Measurements from ENCODE around the gene TM4SF20. TPM values are rescaled to one million over a fixed set of nuclear protein-coding genes. Genes with fewer than 3 reads are reported as not detected.

The TM4SF20 gene
- total and polyA plus RNA-seq, 3 experiments from 2014 or later, result not detected

- Mint-ChIP-seq H3K27me3 (peaks cover 8 to 9% of the 10 kb centered on the region in 2 donors), H3K4me3 (no peak overlapping the region), H3K9me3 (no peaks in the 10 kb centered on the region), H3K4me1 (peaks cover 5 to 11% (median 10%) of the 10 kb centered on the region in 3 donors), H3K36me3 (no peaks in the 10 kb centered on the region), H3K27ac (no peak overlapping the region)
- CTCF ChIA-PET, result no interaction called here
- no peak overlapping the region for H3K4me3 ChIP-seq (ENCODE audit: low read length)
- H3K27me3 ChIP-seq (ENCODE audit: insufficient read depth, low read length, poor library complexity, severe bottlenecking), result no peaks in the 10 kb centered on the region
- POLR2A ChIA-PET, result no interaction called here
- peak in 1 of 5 donors; percentile 75 for DNase-seq
- no peaks in the 10 kb centered on the region for H3K9me3 ChIP-seq (ENCODE audit: low read length)
- H3K27ac ChIP-seq (ENCODE audit: low read depth, low read length), result no peak overlapping the region
- peaks cover 7% of the 10 kb centered on the region for H3K4me1 ChIP-seq (ENCODE audit: insufficient read depth, low read length)
- H3K36me3 ChIP-seq (ENCODE audit: insufficient read depth, low read length), result no peaks in the 10 kb centered on the region
Observed at GRCh38 chr2:227404585-227405271, 25.6 kb upstream of the TM4SF20 start.

- Mint-ChIP-seq H3K9me3 (no peaks in the 10 kb centered on the region), H3K27ac (no peak overlapping the region), H3K4me3 (no peak overlapping the region), H3K36me3 (no peaks in the 10 kb centered on the region), H3K27me3 (peaks cover 8 to 9% of the 10 kb centered on the region in 2 donors), H3K4me1 (peaks cover 5 to 13% (median 10%) of the 10 kb centered on the region in 3 donors)
- CTCF ChIA-PET, result no interaction called here
- Histone ChIP-seq H3K4me3 (ENCODE audit: low read length) (no peak overlapping the region), H3K27me3 (ENCODE audit: insufficient read depth, low read length, poor library complexity, severe bottlenecking) (no peaks in the 10 kb centered on the region), H3K27ac (ENCODE audit: low read depth, low read length) (no peak overlapping the region), H3K36me3 (ENCODE audit: insufficient read depth, low read length) (no peaks in the 10 kb centered on the region), H3K9me3 (ENCODE audit: low read length) (no peaks in the 10 kb centered on the region), H3K4me1 (ENCODE audit: insufficient read depth, low read length) (peaks cover 7% of the 10 kb centered on the region)
- POLR2A ChIA-PET, result no interaction called here
- no peak for DNase-seq
Observed at GRCh38 chr2:227402959-227403358, 23.9 kb upstream of the TM4SF20 start.

GRCh38 chr2:227402321-227402720 lies 23.2 kb upstream of the TM4SF20 start:
- ChIA-PET POLR2A (no interaction called here), CTCF (no interaction called here)
- no peaks in the 10 kb centered on the region for H3K36me3 Mint-ChIP-seq
- H3K4me1 Mint-ChIP-seq, result peaks cover 5 to 19% (median 10%) of the 10 kb centered on the region in 3 donors
- peak overlapping the region in 1 of 8 donors; percentile 26 for H3K27ac Mint-ChIP-seq
- Histone ChIP-seq H3K27me3 (ENCODE audit: insufficient read depth, low read length, poor library complexity, severe bottlenecking) (no peaks in the 10 kb centered on the region), H3K9me3 (ENCODE audit: low read length) (no peaks in the 10 kb centered on the region), H3K4me3 (ENCODE audit: low read length) (no peak overlapping the region), H3K36me3 (ENCODE audit: insufficient read depth, low read length) (no peaks in the 10 kb centered on the region), H3K4me1 (ENCODE audit: insufficient read depth, low read length) (peaks cover 7% of the 10 kb centered on the region), H3K27ac (ENCODE audit: low read depth, low read length) (no peak overlapping the region)
- peaks cover 8 to 9% of the 10 kb centered on the region in 2 donors for H3K27me3 Mint-ChIP-seq
- no peak for DNase-seq
- H3K9me3 Mint-ChIP-seq, result no peaks in the 10 kb centered on the region
- no peak overlapping the region for H3K4me3 Mint-ChIP-seq

- POLR2A ChIA-PET, result no interaction called here
- Histone ChIP-seq H3K36me3 (ENCODE audit: insufficient read depth, low read length) (no peaks in the 10 kb centered on the region), H3K27ac (ENCODE audit: low read depth, low read length) (no peak overlapping the region)
Observed at GRCh38 chr2:227401550-227401949, 22.4 kb upstream of the TM4SF20 start.

GRCh38 chr2:227398684-227399670 lies 19.9 kb upstream of the TM4SF20 start:
- POLR2A ChIA-PET, result interaction anchor here (0.6 kb wide), 1 partner anchor 13 kb away, joined by 3 read pairs; no protein-coding TSS in a partner anchor
- no peaks in the 10 kb centered on the region for H3K36me3 ChIP-seq (ENCODE audit: insufficient read depth, low read length)
- H3K9me3 ChIP-seq (ENCODE audit: low read length), result no peaks in the 10 kb centered on the region
- no peaks in the 10 kb centered on the region for H3K27me3 ChIP-seq (ENCODE audit: insufficient read depth, low read length, poor library complexity, severe bottlenecking)
- no peak overlapping the region for H3K27ac ChIP-seq (ENCODE audit: low read depth, low read length)
- CTCF ChIA-PET, result no interaction called here
- Mint-ChIP-seq H3K27ac (peak overlapping the region in 1 of 8 donors; percentile 30), H3K36me3 (no peaks in the 10 kb centered on the region), H3K4me3 (no peak overlapping the region), H3K4me1 (peaks cover 0 to 8% (median 0%) of the 10 kb centered on the region in 3 donors), H3K9me3 (no peaks in the 10 kb centered on the region), H3K27me3 (peaks cover 8 to 11% of the 10 kb centered on the region in 2 donors)
- H3K4me1 ChIP-seq (ENCODE audit: insufficient read depth, low read length), result no peaks in the 10 kb centered on the region
- no peak for DNase-seq
- no peak overlapping the region for H3K4me3 ChIP-seq (ENCODE audit: low read length)

More at GRCh38 chr2:227401550-227401949, 22.4 kb upstream of the TM4SF20 start:
- H3K27me3 ChIP-seq (ENCODE audit: insufficient read depth, low read length, poor library complexity, severe bottlenecking), result no peaks in the 10 kb centered on the region
- peaks cover 8 to 11% of the 10 kb centered on the region in 2 donors for H3K27me3 Mint-ChIP-seq
- peaks cover 5 to 16% (median 10%) of the 10 kb centered on the region in 3 donors for H3K4me1 Mint-ChIP-seq
- CTCF ChIA-PET, result no interaction called here
- no peak for DNase-seq
- peak overlapping the region in 1 of 8 donors; percentile 15 for H3K27ac Mint-ChIP-seq
- H3K4me1 ChIP-seq (ENCODE audit: insufficient read depth, low read length), result peaks cover 7% of the 10 kb centered on the region
- no peak overlapping the region for H3K4me3 ChIP-seq (ENCODE audit: low read length)
- H3K4me3 Mint-ChIP-seq, result no peak overlapping the region
- H3K9me3 Mint-ChIP-seq, result no peaks in the 10 kb centered on the region
- H3K36me3 Mint-ChIP-seq, result no peaks in the 10 kb centered on the region
- no peaks in the 10 kb centered on the region for H3K9me3 ChIP-seq (ENCODE audit: low read length)

GRCh38 chr2:227397562-227397961 lies 18.5 kb upstream of the TM4SF20 start:
- H3K4me3 ChIP-seq (ENCODE audit: low read length), result no peak overlapping the region
- H3K9me3 ChIP-seq (ENCODE audit: low read length), result no peaks in the 10 kb centered on the region
- H3K36me3 Mint-ChIP-seq, result no peaks in the 10 kb centered on the region
- H3K27ac Mint-ChIP-seq, result no peak overlapping the region
- peaks cover 8 to 9% of the 10 kb centered on the region in 2 donors for H3K27me3 Mint-ChIP-seq
- H3K4me1 ChIP-seq (ENCODE audit: insufficient read depth, low read length), result no peaks in the 10 kb centered on the region
- no peak overlapping the region for H3K27ac ChIP-seq (ENCODE audit: low read depth, low read length)
- H3K36me3 ChIP-seq (ENCODE audit: insufficient read depth, low read length), result no peaks in the 10 kb centered on the region
- POLR2A ChIA-PET, result no interaction called here
- no peak for DNase-seq
- H3K27me3 ChIP-seq (ENCODE audit: insufficient read depth, low read length, poor library complexity, severe bottlenecking), result no peaks in the 10 kb centered on the region
- CTCF ChIA-PET, result interaction anchor here (0.7 kb wide), 1 partner anchor 15 kb away, joined by 3 read pairs; no protein-coding TSS in a partner anchor
- H3K4me3 Mint-ChIP-seq, result no peak overlapping the region
- H3K4me1 Mint-ChIP-seq, result peaks cover 0 to 8% (median 0%) of the 10 kb centered on the region in 3 donors
- no peaks in the 10 kb centered on the region for H3K9me3 Mint-ChIP-seq

GRCh38 chr2:227395556-227395955 lies 16.4 kb upstream of the TM4SF20 start:
- no peak for DNase-seq
- CTCF ChIA-PET, result no interaction called here
- Mint-ChIP-seq H3K9me3 (no peaks in the 10 kb centered on the region), H3K4me1 (peaks cover 0 to 8% (median 0%) of the 10 kb centered on the region in 3 donors), H3K36me3 (no peaks in the 10 kb centered on the region), H3K27me3 (peaks cover 3 to 5% of the 10 kb centered on the region in 2 donors), H3K4me3 (no peak overlapping the region), H3K27ac (no peak overlapping the region)
- no peaks in the 10 kb centered on the region for H3K27me3 ChIP-seq (ENCODE audit: insufficient read depth, low read length, poor library complexity, severe bottlenecking)
- H3K4me1 ChIP-seq (ENCODE audit: insufficient read depth, low read length), result no peaks in the 10 kb centered on the region
- no peaks in the 10 kb centered on the region for H3K9me3 ChIP-seq (ENCODE audit: low read length)
- POLR2A ChIA-PET, result no interaction called here
- no peak overlapping the region for H3K4me3 ChIP-seq (ENCODE audit: low read length)
- no peak overlapping the region for H3K27ac ChIP-seq (ENCODE audit: low read depth, low read length)
- H3K36me3 ChIP-seq (ENCODE audit: insufficient read depth, low read length), result no peaks in the 10 kb centered on the region

GRCh38 chr2:227394401-227394800 lies 15.3 kb upstream of the TM4SF20 start:
- Mint-ChIP-seq H3K4me3 (no peak overlapping the region), H3K36me3 (no peaks in the 10 kb centered on the region), H3K4me1 (peaks cover 0 to 8% (median 0%) of the 10 kb centered on the region in 3 donors), H3K27ac (peak overlapping the region in 1 of 8 donors; percentile 58), H3K9me3 (no peaks in the 10 kb centered on the region), H3K27me3 (peaks cover 0 to 9% of the 10 kb centered on the region in 2 donors)
- Histone ChIP-seq H3K36me3 (ENCODE audit: insufficient read depth, low read length) (no peaks in the 10 kb centered on the region), H3K4me3 (ENCODE audit: low read length) (no peak overlapping the region), H3K27ac (ENCODE audit: low read depth, low read length) (no peak overlapping the region), H3K27me3 (ENCODE audit: insufficient read depth, low read length, poor library complexity, severe bottlenecking) (no peaks in the 10 kb centered on the region), H3K9me3 (ENCODE audit: low read length) (no peaks in the 10 kb centered on the region), H3K4me1 (ENCODE audit: insufficient read depth, low read length) (no peaks in the 10 kb centered on the region)
- CTCF ChIA-PET, result no interaction called here
- POLR2A ChIA-PET, result no interaction called here
- DNase-seq, result no peak

Measured in CD8-positive, alpha-beta memory T cell (primary cell).